Bone marrow (tissue), 2 donors: ENCODE measurements around the gene SERPINA10.
"Not testable (repeated sequence)": the region's sequence is repeated elsewhere in the genome, so short reads cannot be mapped to it uniquely, and the experiment has no call there.

Source experiments
- DNase-seq, 2 donors: peaks; one replicate each; lab custom pipeline; 2025; lab: John Stamatoyannopoulos, UW

SERPINA10 gene

GRCh38 chr14:94313991-94314655 lies 21.1 kb upstream of the SERPINA10 start:
- no peak for DNase-seq

- no peak for DNase-seq
Observed at GRCh38 chr14:94312481-94313246, 19.6 kb upstream of the SERPINA10 start.

- no peak for DNase-seq
Observed at GRCh38 chr14:94310248-94310647, 17.2 kb upstream of the SERPINA10 start.

- no peak for DNase-seq
Observed at GRCh38 chr14:94309721-94310120, 16.7 kb upstream of the SERPINA10 start.

GRCh38 chr14:94307410-94307992 lies 14.4 kb upstream of the SERPINA10 start:
- no peak for DNase-seq

GRCh38 chr14:94306047-94306978 lies 13.2 kb upstream of the SERPINA10 start:
- DNase-seq = no peak

- DNase-seq = no peak
Observed at GRCh38 chr14:94305620-94306019, 12.6 kb upstream of the SERPINA10 start.

GRCh38 chr14:94304243-94304642 lies 11.2 kb upstream of the SERPINA10 start:
- no peak for DNase-seq

GRCh38 chr14:94303111-94303510 lies 10.0 kb upstream of the SERPINA10 start:
- DNase-seq = no peak

GRCh38 chr14:94298130-94298529 lies 5.1 kb upstream of the SERPINA10 start:
- no peak for DNase-seq

GRCh38 chr14:94296181-94296545 lies 3.1 kb upstream of the SERPINA10 start:
- not testable (repeated sequence) for DNase-seq

GRCh38 chr14:94295360-94296180 lies 2.5 kb upstream of the SERPINA10 start:
- DNase-seq = no peak

GRCh38 chr14:94293578-94293924 lies 483 bp upstream of the SERPINA10 start:
- DNase-seq = no peak

- no peak for DNase-seq
Observed at GRCh38 chr14:94292526-94292871, 569 bp downstream of the SERPINA10 start.

- no peak for DNase-seq
Observed at GRCh38 chr14:94291906-94292525, 1.1 kb downstream of the SERPINA10 start.

- DNase-seq = no peak
Observed at GRCh38 chr14:94291159-94291905, 1.7 kb downstream of the SERPINA10 start.

- no peak for DNase-seq
Observed at GRCh38 chr14:94290197-94290596, 2.9 kb downstream of the SERPINA10 start.

- DNase-seq = no peak
Observed at GRCh38 chr14:94288610-94289465, 4.2 kb downstream of the SERPINA10 start.

GRCh38 chr14:94285158-94285557 lies 7.9 kb downstream of the SERPINA10 start:
- no peak for DNase-seq
